Measurements from ENCODE around the gene LSM12. TPM values are rescaled to one million over a fixed set of nuclear protein-coding genes. Genes with fewer than 3 reads are reported as not detected.
"Not testable (repeated sequence)": the region's sequence is repeated elsewhere in the genome, so short reads cannot be mapped to it uniquely, and the experiment has no call there.

Gene LSM12
- polyA plus RNA-seq, 3 donors = 24.7 to 65.8 (median 64.4) TPM

GRCh38 chr17:44049294-44050060 lies 17.0 kb downstream of the LSM12 start:
- 100% methylated on average over 5 of the region's 9 CpGs for WGBS (ENCODE audit: insufficient coverage)
- Mint-ChIP-seq H3K27me3 (ENCODE audit: low read depth in 3 of 3) (no peaks in the 10 kb centered on the region), H3K4me1 (peaks cover 21% of the 10 kb centered on the region), H3K27ac (peak overlapping the region in 2 of 7 donors; percentile 30), H3K9me3 (peaks cover 2 to 9% (median 4%) of the 10 kb centered on the region in 7 donors), H3K36me3 (peaks cover 48 to 76% of the 10 kb centered on the region in 2 donors), H3K4me3 (no peak overlapping the region)
- Histone ChIP-seq H3K4me1 (ENCODE audit: control insufficient read depth in 1 of 2, insufficient read depth in 2 of 2, low read length in 2 of 2) (peaks cover 2 to 11% of the 10 kb centered on the region in 2 donors), H3K9me3 (replicated peaks in 1 of 2; ENCODE audit: control insufficient read depth in 1 of 2, insufficient read depth in 1 of 2, low read length in 2 of 2) (no peaks in the 10 kb centered on the region), H3K9ac (ENCODE audit: insufficient read depth, low read length, poor library complexity, severe bottlenecking) (no peak overlapping the region), H3K4me2 (replicated peaks; ENCODE audit: extremely low read depth, low read length, poor library complexity, severe bottlenecking) (no peak overlapping the region), H3K4me3 (replicated peaks in 1 of 3; ENCODE audit: low read depth in 2 of 3, low read length in 3 of 3) (no peak overlapping the region), H2AFZ (ENCODE audit: insufficient read depth, low read depth, low read length, poor library complexity, severe bottlenecking) (no peak overlapping the region), H3K36me3 (replicated peaks in 1 of 2; ENCODE audit: control insufficient read depth in 1 of 2, insufficient read depth in 2 of 2, low read length in 2 of 2) (peaks cover 48 to 76% of the 10 kb centered on the region in 2 donors), H3K27me3 (ENCODE audit: control insufficient read depth in 2 of 2, insufficient read depth in 2 of 2, low read length in 2 of 2) (no peaks in the 10 kb centered on the region), H4K20me1 (ENCODE audit: insufficient read depth, low read length) (peaks cover 49% of the 10 kb centered on the region), H3K79me2 (ENCODE audit: insufficient read depth, low read length) (peaks cover 77% of the 10 kb centered on the region), H3K27ac (ENCODE audit: low read depth in 1 of 2, low read length in 2 of 2) (no peak overlapping the region)
- intact Hi-C loops (cut with micrococcal nuclease) = no loop called here
- DNase-seq = no peak
- TF ChIP-seq, protein P1, sequence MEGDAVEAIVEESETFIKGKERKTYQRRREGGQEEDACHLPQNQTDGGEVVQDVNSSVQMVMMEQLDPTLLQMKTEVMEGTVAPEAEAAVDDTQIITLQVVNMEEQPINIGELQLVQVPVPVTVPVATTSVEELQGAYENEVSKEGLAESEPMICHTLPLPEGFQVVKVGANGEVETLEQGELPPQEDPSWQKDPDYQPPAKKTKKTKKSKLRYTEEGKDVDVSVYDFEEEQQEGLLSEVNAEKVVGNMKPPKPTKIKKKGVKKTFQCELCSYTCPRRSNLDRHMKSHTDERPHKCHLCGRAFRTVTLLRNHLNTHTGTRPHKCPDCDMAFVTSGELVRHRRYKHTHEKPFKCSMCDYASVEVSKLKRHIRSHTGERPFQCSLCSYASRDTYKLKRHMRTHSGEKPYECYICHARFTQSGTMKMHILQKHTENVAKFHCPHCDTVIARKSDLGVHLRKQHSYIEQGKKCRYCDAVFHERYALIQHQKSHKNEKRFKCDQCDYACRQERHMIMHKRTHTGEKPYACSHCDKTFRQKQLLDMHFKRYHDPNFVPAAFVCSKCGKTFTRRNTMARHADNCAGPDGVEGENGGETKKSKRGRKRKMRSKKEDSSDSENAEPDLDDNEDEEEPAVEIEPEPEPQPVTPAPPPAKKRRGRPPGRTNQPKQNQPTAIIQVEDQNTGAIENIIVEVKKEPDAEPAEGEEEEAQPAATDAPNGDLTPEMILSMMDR (IDR thresholded peaks at IDR 0.05) = no peak

DNA sequence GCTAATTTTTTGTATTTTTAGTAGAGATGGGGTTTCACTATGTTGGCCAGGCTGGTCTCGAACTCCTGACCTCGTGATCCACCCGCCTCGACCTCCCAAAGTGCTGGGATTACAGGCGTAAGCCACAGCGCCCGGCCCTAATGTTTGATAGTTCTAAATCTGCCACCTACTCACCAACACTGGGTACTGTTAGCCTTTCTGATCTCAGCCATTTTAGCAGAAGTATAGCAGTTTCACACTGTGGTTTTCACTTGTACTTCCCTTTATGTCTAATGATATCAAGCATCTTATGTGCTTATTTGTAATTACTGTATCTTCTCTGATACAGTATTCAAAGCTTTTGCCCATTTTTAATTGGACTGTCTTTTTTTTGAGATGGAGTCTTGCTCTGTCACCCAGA lies 19.6 kb downstream of the LSM12 start:
- intact Hi-C loops (cut with micrococcal nuclease) = not testable (repeated sequence)

More for the DNA sequence above, 19.6 kb downstream of the LSM12 start:
- not testable (repeated sequence) for H3K27ac ChIP-seq (ENCODE audit: low read depth in 1 of 2, low read length in 2 of 2); H3K9ac ChIP-seq (ENCODE audit: insufficient read depth, low read length, poor library complexity, severe bottlenecking); H3K4me3 ChIP-seq (replicated peaks in 1 of 3; ENCODE audit: low read depth in 2 of 3, low read length in 3 of 3); H3K9me3 ChIP-seq (replicated peaks in 1 of 2; ENCODE audit: control insufficient read depth in 1 of 2, insufficient read depth in 1 of 2, low read length in 2 of 2); H3K4me2 ChIP-seq (replicated peaks; ENCODE audit: extremely low read depth, low read length, poor library complexity, severe bottlenecking); H2AFZ ChIP-seq (ENCODE audit: insufficient read depth, low read depth, low read length, poor library complexity, severe bottlenecking); H3K27me3 ChIP-seq (ENCODE audit: control insufficient read depth in 2 of 2, insufficient read depth in 2 of 2, low read length in 2 of 2); H3K27me3 Mint-ChIP-seq (ENCODE audit: low read depth in 3 of 3); DNase-seq; H3K9me3 Mint-ChIP-seq; H3K4me3 Mint-ChIP-seq
- Histone ChIP-seq H4K20me1 (ENCODE audit: insufficient read depth, low read length) (peaks cover 42% of the 10 kb centered on the region), H3K36me3 (replicated peaks in 1 of 2; ENCODE audit: control insufficient read depth in 1 of 2, insufficient read depth in 2 of 2, low read length in 2 of 2) (peaks cover 32 to 52% of the 10 kb centered on the region in 2 donors), H3K79me2 (ENCODE audit: insufficient read depth, low read length) (peaks cover 59% of the 10 kb centered on the region), H3K4me1 (ENCODE audit: control insufficient read depth in 1 of 2, insufficient read depth in 2 of 2, low read length in 2 of 2) (peaks cover 22 to 31% of the 10 kb centered on the region in 2 donors)
- WGBS (ENCODE audit: insufficient coverage) = 96% methylated on average over 5 of the region's 7 CpGs
- Mint-ChIP-seq H3K4me1 (peaks cover 31% of the 10 kb centered on the region), H3K27ac (peak overlapping the region in 4 of 7 donors; percentile 26 to 75 (median 48)), H3K36me3 (peaks cover 28 to 53% of the 10 kb centered on the region in 2 donors)
